GM23338 (cell line): ENCODE results near the gene RSAD1. TPM values are rescaled to one million over a fixed set of nuclear protein-coding genes. Genes with fewer than 3 reads are reported as not detected.

Experiments
- ATAC-seq: fragments of 200-7000 bp; cut with Tn5 transposase; 3 replicates; pipeline ENCODE4 v1.9.1; 2020
- DNase-seq: peaks from one replicate; pipeline ENCODE4 v3.0.0-alpha.2; 2015; ENCODE audit warnings: low spot score
- H2AFZ ChIP-seq: fragments of 200-600 bp; sonication (generic); 2 replicates; pipeline ENCODE4 v1.8.0; 2016; ENCODE audit warnings: antibody characterized with exemption, mild to moderate bottlenecking, moderate library complexity
- H3F3A ChIP-seq: fragments of 200-600 bp; sonication (generic); replicated peaks from 2 replicates; pipeline ENCODE4 v1.8.0; 2017; ENCODE audit warnings: antibody characterized with exemption, mixed run types, low read depth
- H3K27ac ChIP-seq: fragments of 200-600 bp; sonication (generic); 2 replicates; pipeline ENCODE4 v1.6.1; 2016; ENCODE audit warnings: low read depth
- H3K27me3 ChIP-seq: fragments of 200-600 bp; sonication (generic); 2 replicates; pipeline ENCODE4 v1.8.0; 2016; ENCODE audit warnings: mild to moderate bottlenecking, mixed run types, moderate library complexity; ENCODE audit not compliant: insufficient read depth
- H3K36me3 ChIP-seq: fragments of 200-600 bp; sonication (generic); 2 replicates; pipeline ENCODE4 v1.8.0; 2016; ENCODE audit warnings: mild to moderate bottlenecking; ENCODE audit not compliant: insufficient read depth
- H3K4me1 ChIP-seq: fragments of 200-600 bp; sonication (generic); 2 replicates; pipeline ENCODE4 v1.8.0; 2016; ENCODE audit warnings: mild to moderate bottlenecking, moderate library complexity; ENCODE audit not compliant: insufficient read depth
- H3K4me2 ChIP-seq: fragments of 200-600 bp; sonication (generic); 2 replicates; pipeline ENCODE4 v1.7.1; 2017; ENCODE audit warnings: mixed run types
- H3K4me3 ChIP-seq: fragments of 200-600 bp; sonication (generic); 2 replicates; pipeline ENCODE4 v1.6.1; 2016; ENCODE audit warnings: mixed run types
- H3K79me2 ChIP-seq: fragments of 200-600 bp; sonication (generic); replicated peaks from 2 replicates; pipeline ENCODE4 v1.8.0; 2017; ENCODE audit warnings: mild to moderate bottlenecking; ENCODE audit not compliant: insufficient read depth
- H3K9me2 ChIP-seq: fragments of 200-600 bp; sonication (generic); 2 replicates; pipeline ENCODE4 v1.8.0; 2017; ENCODE audit not compliant: insufficient read depth
- H4K20me1 ChIP-seq: fragments of 200-600 bp; sonication (generic); replicated peaks from 2 replicates; pipeline ENCODE4 v1.8.0; 2017; ENCODE audit warnings: mild to moderate bottlenecking; ENCODE audit not compliant: insufficient read depth
- H3K27ac Mint-ChIP-seq: 2 replicates; pipeline ENCODE4 v1.8.0; 2020; ENCODE audit warnings: inconsistent platforms, mild to moderate bottlenecking, moderate library complexity, mixed read lengths
- H3K27me3 Mint-ChIP-seq: 3 replicates; pipeline ENCODE4 v1.8.0; 2022; ENCODE audit warnings: low read depth, mild to moderate bottlenecking, moderate library complexity, mixed read lengths, inconsistent platforms; ENCODE audit not compliant: insufficient read depth, poor library complexity
- H3K36me3 Mint-ChIP-seq: 3 replicates; pipeline ENCODE4 v1.8.0; 2021; ENCODE audit warnings: low read depth, mild to moderate bottlenecking, inconsistent platforms, moderate library complexity, mixed read lengths
- H3K4me1 Mint-ChIP-seq: 3 replicates; pipeline ENCODE4 v1.8.0; 2020; ENCODE audit warnings: mild to moderate bottlenecking, inconsistent platforms, mixed read lengths
- H3K4me3 Mint-ChIP-seq: 3 replicates; pipeline ENCODE4 v1.8.0; 2021; ENCODE audit warnings: moderate library complexity, mild to moderate bottlenecking, inconsistent platforms, mixed read lengths
- H3K9me3 Mint-ChIP-seq: 3 replicates; pipeline ENCODE4 v1.8.0; 2020; ENCODE audit warnings: moderate library complexity, mild to moderate bottlenecking, inconsistent platforms, mixed read lengths
- CREB1 ChIP-seq: fragments of 250-450 bp; sonication (Bioruptor Pico); IDR thresholded peaks from 2 replicates; pipeline ENCODE4 v1.5.0; 2020; ENCODE audit warnings: low read depth, mild to moderate bottlenecking, moderate library complexity
- EZH2 ChIP-seq: fragments of 200-600 bp; sonication (generic); IDR thresholded peaks from one replicate; pipeline ENCODE4 v1.8.0; 2017; ENCODE audit warnings: antibody characterized with exemption, mild to moderate bottlenecking, low read depth; ENCODE audit not compliant: unreplicated experiment
- EZH2phosphoT487 ChIP-seq: fragments of 200-600 bp; sonication (generic); IDR thresholded peaks from one replicate; pipeline ENCODE4 v1.8.1; 2018; ENCODE audit warnings: antibody characterized with exemption; ENCODE audit not compliant: unreplicated experiment
- JUNB ChIP-seq: IDR thresholded peaks from one replicate; pipeline ENCODE4 v1.6.1; 2016; ENCODE audit warnings: antibody characterized with exemption; ENCODE audit not compliant: unreplicated experiment
- NANOG ChIP-seq: IDR thresholded peaks from 2 replicates; pipeline ENCODE4 v1.6.1; 2016; ENCODE audit warnings: antibody characterized with exemption, borderline replicate concordance
- POLR2AphosphoS5 ChIP-seq: IDR thresholded peaks from 2 replicates; pipeline ENCODE4 v1.6.1; 2016; ENCODE audit warnings: antibody characterized with exemption, low read depth
- STAT1 ChIP-seq: IDR thresholded peaks from one replicate; pipeline ENCODE4 v1.6.1; 2016; ENCODE audit warnings: antibody characterized with exemption; ENCODE audit not compliant: unreplicated experiment
- ZNF114 ChIP-seq: fragments of 250-450 bp; sonication (Bioruptor Pico); IDR thresholded peaks from 2 replicates; pipeline ENCODE4 v1.5.0; 2020; ENCODE audit warnings: mild to moderate bottlenecking, moderate library complexity
- ZNF331 ChIP-seq: fragments of 250-450 bp; sonication (Bioruptor Pico); IDR thresholded peaks from 2 replicates; pipeline ENCODE4 v1.5.0; 2020; ENCODE audit warnings: low read depth, mild to moderate bottlenecking, moderate library complexity
- polyA plus RNA-seq: library from polyadenylated mRNA; unstranded; fragments of >200 nt; fragmentation: Nextera tagmentation; extraction: Ambion mirVana; gene quantifications from 2 replicates; pipeline ENCODE4 v1.2.1, GENCODE V29; 2016
- total RNA-seq: library from RNA; depleted of rRNA; stranded (reverse); fragments of >200 nt; shearing (Covaris generic); gene quantifications from 2 replicates; pipeline ENCODE4 v1.2.3, GENCODE V29; 2014
- TF ChIP-seq, protein P1 (sequence below): IDR thresholded peaks from 2 replicates; pipeline ENCODE4 v1.6.1; 2016; ENCODE audit warnings: antibody characterized with exemption
- TF ChIP-seq, protein P2 (sequence below): fragments of 250-450 bp; sonication (Bioruptor Pico); IDR thresholded peaks from 2 replicates; pipeline ENCODE4 v1.5.0; 2020; ENCODE audit warnings: mild to moderate bottlenecking, moderate library complexity
- TF ChIP-seq, protein P3 (sequence below): IDR thresholded peaks from one replicate; pipeline ENCODE4 v1.6.1; 2018; ENCODE audit warnings: antibody characterized with exemption; ENCODE audit not compliant: unreplicated experiment
- TF ChIP-seq, protein P4 (sequence below), 2 experiments: fragments of 200-600 bp in 1 of 2; sonication (generic) in 1 of 2; conservative IDR thresholded peaks; 2 replicates each; pipeline versions ENCODE4 v1.5.1 to v1.6.1; 2016 to 2017; ENCODE audit warnings: antibody characterized with exemption in 2 of 2, low read depth in 2 of 2, mild to moderate bottlenecking in 2 of 2, moderate library complexity in 1 of 2

Gene RSAD1
- total and polyA plus RNA-seq, 2 experiments from 2014 or later, result 18.4 to 28.7 TPM

DNA sequence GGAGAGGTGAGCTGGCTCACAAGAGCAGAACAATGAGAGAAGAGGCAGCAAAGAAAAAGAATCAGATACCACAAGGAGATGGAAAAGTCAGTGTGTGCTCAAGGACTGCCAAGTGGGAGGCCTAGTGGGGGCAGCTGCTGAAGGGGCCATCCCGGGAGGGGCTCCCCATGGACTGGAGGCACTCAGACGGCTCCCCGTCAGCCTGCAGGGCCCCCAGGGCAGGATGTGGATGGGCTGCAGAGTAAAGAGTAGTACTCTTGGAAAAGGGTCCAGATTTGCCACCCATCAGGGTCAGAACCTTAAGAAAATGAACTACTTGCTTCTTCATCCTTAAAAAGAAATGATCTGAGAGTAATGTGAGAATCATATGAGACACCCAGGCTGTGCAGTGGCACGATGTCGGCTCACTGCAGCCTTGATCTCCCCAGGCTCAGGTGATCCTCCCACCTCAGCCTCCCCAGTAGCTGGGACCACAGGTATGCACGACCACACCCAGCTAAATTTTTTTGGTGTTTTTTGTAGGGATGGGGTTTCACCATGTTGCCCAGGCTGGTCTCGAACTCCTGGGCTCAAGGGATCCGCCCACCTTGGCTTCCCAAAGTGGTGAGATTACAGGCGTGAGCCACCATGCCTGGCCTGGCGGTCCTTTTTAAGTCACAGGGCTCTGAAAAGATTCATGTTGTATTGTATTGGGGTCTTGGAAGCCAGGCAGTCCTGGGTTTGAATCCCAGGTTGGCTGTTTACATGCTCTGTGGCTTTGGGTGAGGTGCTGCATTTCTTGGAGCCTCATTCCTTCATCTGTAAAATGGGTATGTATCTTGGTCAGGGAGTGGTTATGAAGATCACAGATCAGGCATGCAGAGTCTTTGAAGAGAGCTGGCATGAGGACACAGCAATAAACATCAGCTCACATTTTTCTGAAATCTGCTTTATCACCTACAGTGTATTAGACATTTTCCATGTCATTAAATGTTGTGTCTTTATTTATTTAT is 37.5 kb upstream of the RSAD1 start:
- Mint-ChIP-seq H3K4me3 (no peak overlapping the region), H3K36me3 (no peaks in the 10 kb centered on the region; the same call in 2 of the 3 replicates), H3K27ac (no peak overlapping the region; the same call in 1 of the 2 replicates), H3K27me3 (peaks cover 3% of the 10 kb centered on the region), H3K9me3 (no peaks in the 10 kb centered on the region), H3K4me1 (peaks cover 11% of the 10 kb centered on the region)
- H3K4me2 ChIP-seq, result no peak overlapping the region
- H3K9me2 ChIP-seq, result no peaks in the 10 kb centered on the region
- no peak overlapping the region for H3K4me3 ChIP-seq
- H3K36me3 ChIP-seq, result no peaks in the 10 kb centered on the region
- H3F3A ChIP-seq, result no peaks in the 10 kb centered on the region
- H4K20me1 ChIP-seq, result peaks cover 8% of the 10 kb centered on the region; the same call in 1 of the 2 replicates
- ATAC-seq, result no peak
- H3K79me2 ChIP-seq, result no peaks in the 10 kb centered on the region
- no peak for TF ChIP-seq ZNF331 (CRISPR knock-in tag)
- no peak for TF ChIP-seq CREB1 (CRISPR knock-in tag)
- no peak for TF ChIP-seq NANOG
- TF ChIP-seq EZH2, result no peak
- TF ChIP-seq JUNB, result no peak
- TF ChIP-seq ZNF114 (CRISPR knock-in tag), result no peak
- no peak for TF ChIP-seq EZH2phosphoT487
- no peak for TF ChIP-seq STAT1
- TF ChIP-seq, protein P1, sequence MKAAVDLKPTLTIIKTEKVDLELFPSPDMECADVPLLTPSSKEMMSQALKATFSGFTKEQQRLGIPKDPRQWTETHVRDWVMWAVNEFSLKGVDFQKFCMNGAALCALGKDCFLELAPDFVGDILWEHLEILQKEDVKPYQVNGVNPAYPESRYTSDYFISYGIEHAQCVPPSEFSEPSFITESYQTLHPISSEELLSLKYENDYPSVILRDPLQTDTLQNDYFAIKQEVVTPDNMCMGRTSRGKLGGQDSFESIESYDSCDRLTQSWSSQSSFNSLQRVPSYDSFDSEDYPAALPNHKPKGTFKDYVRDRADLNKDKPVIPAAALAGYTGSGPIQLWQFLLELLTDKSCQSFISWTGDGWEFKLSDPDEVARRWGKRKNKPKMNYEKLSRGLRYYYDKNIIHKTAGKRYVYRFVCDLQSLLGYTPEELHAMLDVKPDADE, result no peak
- TF ChIP-seq, protein P2, sequence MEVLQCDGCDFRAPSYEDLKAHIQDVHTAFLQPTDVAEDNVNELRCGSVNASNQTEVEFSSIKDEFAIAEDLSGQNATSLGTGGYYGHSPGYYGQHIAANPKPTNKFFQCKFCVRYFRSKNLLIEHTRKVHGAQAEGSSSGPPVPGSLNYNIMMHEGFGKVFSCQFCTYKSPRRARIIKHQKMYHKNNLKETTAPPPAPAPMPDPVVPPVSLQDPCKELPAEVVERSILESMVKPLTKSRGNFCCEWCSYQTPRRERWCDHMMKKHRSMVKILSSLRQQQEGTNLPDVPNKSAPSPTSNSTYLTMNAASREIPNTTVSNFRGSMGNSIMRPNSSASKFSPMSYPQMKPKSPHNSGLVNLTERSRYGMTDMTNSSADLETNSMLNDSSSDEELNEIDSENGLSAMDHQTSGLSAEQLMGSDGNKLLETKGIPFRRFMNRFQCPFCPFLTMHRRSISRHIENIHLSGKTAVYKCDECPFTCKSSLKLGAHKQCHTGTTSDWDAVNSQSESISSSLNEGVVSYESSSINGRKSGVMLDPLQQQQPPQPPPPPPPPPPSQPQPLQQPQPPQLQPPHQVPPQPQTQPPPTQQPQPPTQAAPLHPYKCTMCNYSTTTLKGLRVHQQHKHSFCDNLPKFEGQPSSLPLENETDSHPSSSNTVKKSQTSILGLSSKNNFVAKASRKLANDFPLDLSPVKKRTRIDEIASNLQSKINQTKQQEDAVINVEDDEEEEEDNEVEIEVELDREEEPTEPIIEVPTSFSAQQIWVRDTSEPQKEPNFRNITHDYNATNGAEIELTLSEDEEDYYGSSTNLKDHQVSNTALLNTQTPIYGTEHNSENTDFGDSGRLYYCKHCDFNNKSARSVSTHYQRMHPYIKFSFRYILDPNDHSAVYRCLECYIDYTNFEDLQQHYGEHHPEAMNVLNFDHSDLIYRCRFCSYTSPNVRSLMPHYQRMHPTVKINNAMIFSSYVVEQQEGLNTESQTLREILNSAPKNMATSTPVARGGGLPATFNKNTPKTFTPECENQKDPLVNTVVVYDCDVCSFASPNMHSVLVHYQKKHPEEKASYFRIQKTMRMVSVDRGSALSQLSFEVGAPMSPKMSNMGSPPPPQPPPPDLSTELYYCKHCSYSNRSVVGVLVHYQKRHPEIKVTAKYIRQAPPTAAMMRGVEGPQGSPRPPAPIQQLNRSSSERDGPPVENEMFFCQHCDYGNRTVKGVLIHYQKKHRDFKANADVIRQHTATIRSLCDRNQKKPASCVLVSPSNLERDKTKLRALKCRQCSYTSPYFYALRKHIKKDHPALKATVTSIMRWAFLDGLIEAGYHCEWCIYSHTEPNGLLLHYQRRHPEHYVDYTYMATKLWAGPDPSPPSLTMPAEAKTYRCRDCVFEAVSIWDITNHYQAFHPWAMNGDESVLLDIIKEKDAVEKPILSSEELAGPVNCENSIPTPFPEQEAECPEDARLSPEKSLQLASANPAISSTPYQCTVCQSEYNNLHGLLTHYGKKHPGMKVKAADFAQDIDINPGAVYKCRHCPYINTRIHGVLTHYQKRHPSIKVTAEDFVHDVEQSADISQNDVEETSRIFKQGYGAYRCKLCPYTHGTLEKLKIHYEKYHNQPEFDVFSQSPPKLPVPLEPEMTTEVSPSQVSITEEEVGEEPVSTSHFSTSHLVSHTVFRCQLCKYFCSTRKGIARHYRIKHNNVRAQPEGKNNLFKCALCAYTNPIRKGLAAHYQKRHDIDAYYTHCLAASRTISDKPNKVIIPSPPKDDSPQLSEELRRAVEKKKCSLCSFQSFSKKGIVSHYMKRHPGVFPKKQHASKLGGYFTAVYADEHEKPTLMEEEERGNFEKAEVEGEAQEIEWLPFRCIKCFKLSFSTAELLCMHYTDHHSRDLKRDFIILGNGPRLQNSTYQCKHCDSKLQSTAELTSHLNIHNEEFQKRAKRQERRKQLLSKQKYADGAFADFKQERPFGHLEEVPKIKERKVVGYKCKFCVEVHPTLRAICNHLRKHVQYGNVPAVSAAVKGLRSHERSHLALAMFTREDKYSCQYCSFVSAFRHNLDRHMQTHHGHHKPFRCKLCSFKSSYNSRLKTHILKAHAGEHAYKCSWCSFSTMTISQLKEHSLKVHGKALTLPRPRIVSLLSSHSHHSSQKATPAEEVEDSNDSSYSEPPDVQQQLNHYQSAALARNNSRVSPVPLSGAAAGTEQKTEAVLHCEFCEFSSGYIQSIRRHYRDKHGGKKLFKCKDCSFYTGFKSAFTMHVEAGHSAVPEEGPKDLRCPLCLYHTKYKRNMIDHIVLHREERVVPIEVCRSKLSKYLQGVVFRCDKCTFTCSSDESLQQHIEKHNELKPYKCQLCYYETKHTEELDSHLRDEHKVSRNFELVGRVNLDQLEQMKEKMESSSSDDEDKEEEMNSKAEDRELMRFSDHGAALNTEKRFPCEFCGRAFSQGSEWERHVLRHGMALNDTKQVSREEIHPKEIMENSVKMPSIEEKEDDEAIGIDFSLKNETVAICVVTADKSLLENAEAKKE, result no peak
- TF ChIP-seq, protein P3, sequence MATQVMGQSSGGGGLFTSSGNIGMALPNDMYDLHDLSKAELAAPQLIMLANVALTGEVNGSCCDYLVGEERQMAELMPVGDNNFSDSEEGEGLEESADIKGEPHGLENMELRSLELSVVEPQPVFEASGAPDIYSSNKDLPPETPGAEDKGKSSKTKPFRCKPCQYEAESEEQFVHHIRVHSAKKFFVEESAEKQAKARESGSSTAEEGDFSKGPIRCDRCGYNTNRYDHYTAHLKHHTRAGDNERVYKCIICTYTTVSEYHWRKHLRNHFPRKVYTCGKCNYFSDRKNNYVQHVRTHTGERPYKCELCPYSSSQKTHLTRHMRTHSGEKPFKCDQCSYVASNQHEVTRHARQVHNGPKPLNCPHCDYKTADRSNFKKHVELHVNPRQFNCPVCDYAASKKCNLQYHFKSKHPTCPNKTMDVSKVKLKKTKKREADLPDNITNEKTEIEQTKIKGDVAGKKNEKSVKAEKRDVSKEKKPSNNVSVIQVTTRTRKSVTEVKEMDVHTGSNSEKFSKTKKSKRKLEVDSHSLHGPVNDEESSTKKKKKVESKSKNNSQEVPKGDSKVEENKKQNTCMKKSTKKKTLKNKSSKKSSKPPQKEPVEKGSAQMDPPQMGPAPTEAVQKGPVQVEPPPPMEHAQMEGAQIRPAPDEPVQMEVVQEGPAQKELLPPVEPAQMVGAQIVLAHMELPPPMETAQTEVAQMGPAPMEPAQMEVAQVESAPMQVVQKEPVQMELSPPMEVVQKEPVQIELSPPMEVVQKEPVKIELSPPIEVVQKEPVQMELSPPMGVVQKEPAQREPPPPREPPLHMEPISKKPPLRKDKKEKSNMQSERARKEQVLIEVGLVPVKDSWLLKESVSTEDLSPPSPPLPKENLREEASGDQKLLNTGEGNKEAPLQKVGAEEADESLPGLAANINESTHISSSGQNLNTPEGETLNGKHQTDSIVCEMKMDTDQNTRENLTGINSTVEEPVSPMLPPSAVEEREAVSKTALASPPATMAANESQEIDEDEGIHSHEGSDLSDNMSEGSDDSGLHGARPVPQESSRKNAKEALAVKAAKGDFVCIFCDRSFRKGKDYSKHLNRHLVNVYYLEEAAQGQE, result no peak
- TF ChIP-seq, protein P4, sequence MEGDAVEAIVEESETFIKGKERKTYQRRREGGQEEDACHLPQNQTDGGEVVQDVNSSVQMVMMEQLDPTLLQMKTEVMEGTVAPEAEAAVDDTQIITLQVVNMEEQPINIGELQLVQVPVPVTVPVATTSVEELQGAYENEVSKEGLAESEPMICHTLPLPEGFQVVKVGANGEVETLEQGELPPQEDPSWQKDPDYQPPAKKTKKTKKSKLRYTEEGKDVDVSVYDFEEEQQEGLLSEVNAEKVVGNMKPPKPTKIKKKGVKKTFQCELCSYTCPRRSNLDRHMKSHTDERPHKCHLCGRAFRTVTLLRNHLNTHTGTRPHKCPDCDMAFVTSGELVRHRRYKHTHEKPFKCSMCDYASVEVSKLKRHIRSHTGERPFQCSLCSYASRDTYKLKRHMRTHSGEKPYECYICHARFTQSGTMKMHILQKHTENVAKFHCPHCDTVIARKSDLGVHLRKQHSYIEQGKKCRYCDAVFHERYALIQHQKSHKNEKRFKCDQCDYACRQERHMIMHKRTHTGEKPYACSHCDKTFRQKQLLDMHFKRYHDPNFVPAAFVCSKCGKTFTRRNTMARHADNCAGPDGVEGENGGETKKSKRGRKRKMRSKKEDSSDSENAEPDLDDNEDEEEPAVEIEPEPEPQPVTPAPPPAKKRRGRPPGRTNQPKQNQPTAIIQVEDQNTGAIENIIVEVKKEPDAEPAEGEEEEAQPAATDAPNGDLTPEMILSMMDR (conservative IDR thresholded peaks at IDR 0.05; ENCODE audit: low read depth in 2 of 2), result no peak
- no peak for TF ChIP-seq POLR2AphosphoS5
- no peak overlapping the region for H2AFZ ChIP-seq
- peaks cover 9% of the 10 kb centered on the region for H3K4me1 ChIP-seq
- DNase-seq, result no peak
- no peaks in the 10 kb centered on the region for H3K27me3 ChIP-seq
- no peak overlapping the region for H3K27ac ChIP-seq
